HG03565 (cell line): ENCODE measurements around the gene SYAP1.
"Not testable (repeated sequence)": the region's sequence is repeated elsewhere in the genome, so short reads cannot be mapped to it uniquely, and the experiment has no call there.

Source experiments
- ATAC-seq: cut with Tn5 transposase; IDR thresholded peaks from one replicate; pipeline ENCODE4 v1.9.1; 2021; ENCODE audit warnings: mild to moderate bottlenecking, moderate library complexity; ENCODE audit not compliant: unreplicated experiment

The SYAP1 gene

DNA sequence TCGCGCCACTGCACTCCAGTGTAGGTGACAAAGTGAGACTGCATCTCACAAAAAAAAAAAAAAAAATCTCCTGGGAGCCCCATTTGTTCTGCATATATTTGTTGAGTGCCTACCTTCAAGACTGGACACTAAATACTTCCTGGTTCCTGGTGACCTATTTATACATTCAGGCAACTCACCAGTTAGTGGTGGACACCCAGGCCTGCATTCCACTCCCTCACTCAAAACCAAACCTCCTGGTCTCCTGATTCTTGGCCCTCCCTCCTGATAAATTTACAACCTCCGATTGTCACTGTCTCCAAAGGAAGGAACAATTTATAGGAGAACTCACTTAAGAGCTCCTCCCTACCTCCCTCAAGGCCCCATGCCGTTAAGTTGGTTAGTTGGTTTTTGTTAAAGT lies 3.1 kb downstream of the SYAP1 start:
- ATAC-seq: no peak

DNA sequence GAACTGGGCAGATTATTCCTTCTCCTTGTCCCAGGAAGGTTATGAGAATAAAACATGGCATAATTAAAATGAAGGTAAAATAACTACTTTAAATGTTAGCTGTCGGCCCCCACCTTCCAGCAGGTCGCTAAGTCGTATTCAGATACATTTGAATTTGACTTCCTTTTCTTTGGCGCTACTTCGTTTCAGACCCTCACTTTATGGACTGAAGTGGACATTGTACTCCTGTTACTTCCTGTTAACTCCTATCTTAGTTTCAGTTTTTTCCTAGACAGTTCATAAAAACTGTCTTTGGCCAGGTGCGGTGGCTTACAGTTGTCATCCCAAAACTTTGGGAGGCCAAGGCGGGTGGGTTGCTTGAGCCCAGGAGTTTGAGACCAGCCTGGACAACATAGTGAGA lies 5.7 kb downstream of the SYAP1 start:
- ATAC-seq: no peak

DNA sequence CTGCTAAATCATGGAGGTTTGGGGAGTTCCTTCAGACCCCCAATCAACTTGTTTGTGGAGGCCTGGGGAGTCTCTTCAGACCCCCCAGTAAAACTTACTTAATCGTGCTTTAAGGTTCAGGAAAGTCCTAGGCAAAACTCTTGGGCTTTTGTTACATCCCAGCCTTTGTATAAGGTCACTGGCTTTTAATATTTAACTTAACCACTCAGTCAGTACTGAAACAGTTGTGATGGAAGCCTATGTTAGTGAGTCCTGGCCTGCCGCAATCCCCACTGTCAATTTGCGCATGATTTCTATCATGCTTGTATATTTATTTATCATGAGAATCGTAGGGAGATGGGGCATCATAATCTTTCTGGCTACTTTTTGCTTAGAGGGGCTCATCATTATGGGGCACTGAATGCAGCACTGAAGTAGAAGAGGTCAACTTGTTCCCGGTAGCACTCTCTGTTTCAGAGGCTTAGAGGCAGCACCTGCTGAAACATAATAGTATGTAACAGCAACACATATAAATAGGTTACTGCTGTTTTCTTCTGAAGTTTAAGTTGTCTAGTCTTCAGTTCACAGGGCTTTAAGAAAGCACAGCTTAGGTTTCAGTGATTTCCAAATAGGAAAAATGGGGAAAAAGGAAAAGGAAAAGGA lies 7.1 kb downstream of the SYAP1 start:
- ATAC-seq: not testable (repeated sequence)

DNA sequence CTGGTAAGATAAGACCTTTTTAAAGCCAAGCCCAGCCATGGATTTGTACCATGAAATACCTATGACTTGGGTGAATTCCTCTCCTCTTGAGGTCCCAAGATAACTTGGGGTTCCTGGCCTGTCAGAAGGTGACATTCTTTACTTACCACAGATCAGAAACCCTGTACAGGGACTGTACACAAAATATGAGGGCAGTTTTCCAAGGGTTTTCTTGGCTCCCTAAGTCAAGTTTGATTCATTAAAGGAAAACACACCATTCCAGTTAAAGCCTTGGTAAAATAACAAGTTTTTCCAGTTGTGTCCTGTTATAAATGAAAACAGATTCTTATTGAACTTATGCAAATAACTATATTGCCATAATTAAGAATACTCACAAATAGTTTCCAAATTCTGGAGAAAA lies 8.2 kb downstream of the SYAP1 start:
- no peak for ATAC-seq

DNA sequence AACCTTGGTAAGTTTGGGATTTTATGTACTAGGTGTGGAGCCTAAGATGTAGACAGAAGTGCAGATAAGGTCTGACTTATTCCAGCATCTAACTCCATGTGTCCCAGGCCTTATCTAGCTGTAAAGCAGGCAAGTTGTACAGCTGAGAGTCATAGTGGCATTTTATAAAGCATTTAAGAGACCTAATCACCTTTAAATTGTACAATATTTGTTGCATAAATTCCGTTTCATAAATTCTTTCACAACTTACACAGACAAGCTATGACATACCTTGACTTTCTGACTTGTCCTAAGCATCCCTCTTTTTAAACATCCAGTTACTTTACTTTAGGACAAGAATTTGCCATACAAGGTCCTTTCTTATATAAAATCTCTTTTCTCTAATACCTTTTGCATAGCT lies 11.0 kb downstream of the SYAP1 start:
- no peak for ATAC-seq

DNA sequence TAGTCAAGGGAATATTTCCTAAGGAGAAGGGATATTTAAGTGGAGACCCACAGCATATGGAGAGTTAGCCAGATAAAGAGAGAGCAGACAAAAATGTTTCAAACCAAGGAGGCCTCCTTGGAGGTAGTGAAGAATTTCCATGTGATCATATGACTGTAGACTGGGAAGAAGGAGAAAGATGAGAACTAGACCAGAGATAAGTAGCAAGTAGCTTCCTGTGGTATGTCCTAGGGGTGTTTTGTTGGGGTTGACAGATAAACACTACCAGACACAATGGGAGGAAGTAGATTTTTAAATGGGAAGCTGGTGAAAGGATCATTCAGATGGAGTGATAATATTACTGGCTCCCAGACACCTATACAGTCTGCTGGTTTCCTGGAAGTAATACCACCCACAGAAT lies 13.6 kb downstream of the SYAP1 start:
- ATAC-seq: no peak

DNA sequence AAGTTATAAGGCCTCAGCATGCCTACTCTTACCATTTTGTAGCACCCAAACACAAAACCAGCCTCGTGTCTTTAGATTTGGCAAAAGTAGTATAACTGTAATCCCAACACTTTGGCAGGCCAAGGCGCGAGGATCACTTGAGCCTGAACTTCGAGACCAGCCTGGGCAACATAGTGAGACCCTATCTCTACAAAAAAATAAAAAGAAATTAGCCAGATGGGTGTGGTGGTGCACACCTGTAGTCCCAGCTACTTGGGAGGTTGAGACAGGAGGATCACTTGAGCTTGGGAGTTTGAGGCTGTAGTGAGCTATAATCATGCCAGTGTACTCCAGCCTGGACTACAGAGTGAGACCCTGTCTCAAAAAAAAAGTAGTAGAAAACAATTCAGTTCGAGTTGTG lies 17.6 kb downstream of the SYAP1 start:
- ATAC-seq: no peak

DNA sequence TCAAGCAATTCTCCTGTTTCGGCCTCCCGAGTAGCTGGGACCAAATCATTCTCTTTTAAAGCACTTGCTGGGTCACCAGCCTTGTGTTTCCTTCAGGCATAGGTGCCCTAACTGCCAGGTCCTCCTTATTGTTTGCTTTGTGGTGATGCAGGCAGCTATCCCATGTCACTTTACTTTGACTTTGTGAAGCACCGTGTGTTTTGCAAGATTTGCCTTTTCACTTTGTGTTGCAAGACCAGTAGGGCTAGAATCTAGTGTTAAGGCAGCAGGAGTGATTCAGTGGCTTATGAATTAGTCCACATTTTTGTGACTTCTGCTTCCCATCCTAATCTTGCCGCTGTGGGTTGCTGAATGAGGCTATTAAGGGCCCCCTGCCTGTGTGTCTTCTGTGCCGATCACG lies 20.2 kb downstream of the SYAP1 start:
- ATAC-seq: no peak

DNA sequence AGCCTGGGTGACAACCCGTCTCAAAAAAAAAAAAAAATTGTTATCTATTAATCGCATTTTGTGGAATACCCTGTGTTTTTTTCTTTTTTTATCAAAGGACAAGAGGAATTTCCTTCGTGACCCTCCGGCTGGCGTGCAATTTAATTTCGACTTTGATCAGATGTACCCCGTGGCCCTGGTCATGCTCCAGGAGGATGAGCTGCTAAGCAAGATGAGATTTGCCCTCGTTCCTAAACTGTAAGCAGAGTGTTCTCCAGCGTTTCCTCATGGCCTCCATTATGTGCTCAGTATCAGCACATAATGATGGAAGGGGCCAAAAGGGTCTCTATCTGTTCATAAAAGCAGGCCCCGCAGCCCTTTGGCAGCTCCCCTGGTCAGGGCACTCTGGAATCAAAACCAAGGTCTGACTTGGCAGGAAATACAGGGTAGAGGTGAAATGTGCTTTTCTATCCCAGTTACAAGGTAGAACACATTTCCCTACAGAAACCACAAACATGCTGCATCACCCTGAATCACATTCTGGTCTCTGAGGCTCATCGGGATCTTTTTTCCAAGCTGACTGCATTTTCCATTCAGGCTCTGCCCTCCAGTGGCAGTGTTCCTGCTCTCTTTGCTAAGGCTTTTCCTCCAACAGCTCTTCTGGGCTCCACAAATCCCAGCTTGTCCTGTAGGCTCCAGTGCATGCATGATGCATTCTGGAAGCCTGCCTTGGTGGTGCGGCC lies 24.4 kb downstream of the SYAP1 start:
- no peak for ATAC-seq

DNA sequence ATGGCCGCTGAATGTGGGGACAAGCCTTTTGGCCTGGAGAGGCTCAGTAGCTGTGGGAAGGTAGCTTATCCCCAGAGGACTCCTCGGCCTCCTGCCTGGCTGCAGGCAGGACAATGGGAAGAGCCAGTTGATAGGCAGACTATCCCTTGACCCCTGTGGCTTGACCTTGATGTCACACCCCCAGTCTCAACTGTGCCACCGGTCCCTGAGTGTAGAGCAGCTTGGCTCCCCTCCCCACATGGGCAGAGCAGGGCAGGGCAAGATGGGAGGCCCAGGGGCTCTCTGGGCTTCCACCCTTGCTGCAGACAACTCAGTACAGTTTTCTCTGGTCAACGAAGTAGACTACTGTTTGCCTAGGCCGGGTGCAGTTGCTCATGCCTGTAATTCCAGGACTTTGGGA lies 25.7 kb downstream of the SYAP1 start:
- ATAC-seq: no peak

DNA sequence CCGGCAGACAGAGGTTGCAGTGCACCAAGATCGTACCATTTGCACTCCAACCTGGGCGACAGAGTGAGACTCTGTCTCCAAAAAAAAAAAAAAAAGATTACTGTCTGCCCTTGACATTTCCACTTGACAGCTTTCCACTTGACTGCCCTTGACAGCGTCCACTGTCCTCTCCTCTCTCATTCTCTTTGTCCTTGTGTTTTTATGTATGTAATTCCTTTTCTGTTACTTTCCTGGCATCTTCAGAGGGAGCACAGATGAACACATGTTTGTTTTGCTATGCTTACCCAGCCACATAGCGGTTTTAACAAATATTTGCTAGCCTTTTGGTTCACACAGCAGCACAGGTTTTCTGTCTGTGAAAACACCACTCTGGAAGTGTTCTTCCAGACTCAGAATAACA lies 26.2 kb downstream of the SYAP1 start:
- no peak for ATAC-seq

DNA sequence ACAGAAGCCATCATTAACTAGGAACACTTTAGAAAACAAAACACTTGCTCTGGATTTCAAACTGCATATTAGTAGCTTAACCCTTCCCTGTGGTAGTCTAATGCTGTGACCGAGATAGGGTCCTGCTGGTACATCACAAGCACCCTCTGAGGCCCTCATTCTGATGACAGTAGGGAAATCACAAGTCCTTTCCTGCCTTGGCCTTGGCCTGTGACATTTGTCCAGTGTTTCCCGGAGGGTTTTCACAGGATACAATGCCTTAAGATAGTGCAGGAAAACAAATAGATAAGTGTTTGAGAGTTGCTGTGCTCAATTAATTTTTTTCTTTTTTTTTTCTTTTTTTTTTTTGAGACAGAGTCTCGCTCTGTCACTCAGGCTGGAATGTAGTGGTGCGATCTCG lies 29.0 kb downstream of the SYAP1 start:
- ATAC-seq: no peak

DNA sequence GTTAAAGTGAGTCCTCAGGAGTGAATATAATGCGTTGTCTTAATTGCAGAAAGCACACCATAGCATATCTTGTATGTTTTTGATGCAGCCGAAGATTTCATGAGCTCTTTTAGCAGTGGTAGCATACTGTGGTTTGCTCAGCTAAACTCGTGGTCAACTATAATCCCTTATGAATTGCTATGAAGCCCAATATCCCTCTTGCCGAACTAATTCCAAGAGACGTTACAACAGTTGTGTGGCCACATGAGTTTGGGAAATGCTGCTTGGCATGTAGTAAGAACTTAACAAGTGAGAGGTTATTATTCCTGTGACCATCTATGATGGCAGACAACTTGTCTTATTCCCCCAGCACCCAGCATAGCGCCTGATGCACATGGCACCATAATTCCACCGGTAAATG lies 30.7 kb downstream of the SYAP1 start:
- ATAC-seq: no peak

DNA sequence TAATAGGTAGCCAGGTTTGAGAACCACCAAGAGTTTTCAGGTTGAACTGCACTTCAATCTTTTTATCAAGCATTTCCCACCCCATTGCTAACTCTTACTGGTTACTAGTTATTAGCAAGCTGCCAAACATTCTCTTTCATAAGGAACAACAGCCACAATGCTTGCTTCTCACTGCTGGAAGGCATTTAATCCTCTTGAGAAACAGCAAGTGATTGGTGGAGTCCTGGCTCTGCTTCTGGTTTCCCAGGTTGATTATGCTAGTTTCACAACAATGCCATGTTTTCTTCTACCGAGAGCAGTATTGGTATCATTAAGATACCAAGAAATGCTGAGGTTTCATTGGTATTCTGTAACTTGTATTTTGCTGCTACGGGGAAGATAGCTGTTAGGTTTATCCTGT lies 34.6 kb downstream of the SYAP1 start:
- no peak for ATAC-seq

DNA sequence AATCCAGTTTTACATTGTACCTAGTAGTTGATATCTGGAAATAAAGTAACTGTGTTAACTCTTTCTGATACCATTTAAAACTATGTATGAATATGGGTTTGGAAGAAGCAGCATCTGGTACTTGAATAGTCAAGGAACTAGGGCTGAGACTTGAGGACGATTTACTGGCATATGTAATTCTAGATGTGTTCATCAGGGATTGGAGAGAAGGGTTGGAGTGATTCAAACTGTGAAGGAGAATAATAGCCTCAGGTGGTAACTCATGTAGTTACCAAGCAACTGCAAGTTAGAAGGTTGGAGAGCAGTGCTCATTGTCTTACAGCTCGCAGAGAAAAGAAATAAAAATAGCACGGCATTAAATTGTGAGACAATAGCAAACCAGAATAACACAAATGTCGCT lies 37.3 kb downstream of the SYAP1 start:
- no peak for ATAC-seq

DNA sequence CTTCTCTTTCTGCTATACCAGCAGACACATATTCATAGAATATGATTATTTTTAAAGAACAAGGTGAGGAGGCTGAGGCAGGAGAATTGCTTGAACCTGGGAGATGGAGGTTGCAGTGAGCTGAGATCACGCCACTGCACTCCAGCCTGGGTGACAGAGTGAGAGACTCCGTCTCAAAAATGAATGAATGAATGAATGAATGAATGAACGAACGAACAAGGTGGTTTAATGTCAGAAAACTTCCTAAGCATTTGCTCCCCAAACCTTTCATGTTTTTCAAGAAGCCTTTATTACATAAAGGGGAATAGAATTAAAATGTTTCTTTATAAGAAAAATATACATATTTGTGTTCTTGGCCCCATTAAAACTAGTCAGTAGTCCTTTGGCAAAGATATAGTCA lies 42.1 kb downstream of the SYAP1 start:
- ATAC-seq: not testable (repeated sequence)

DNA sequence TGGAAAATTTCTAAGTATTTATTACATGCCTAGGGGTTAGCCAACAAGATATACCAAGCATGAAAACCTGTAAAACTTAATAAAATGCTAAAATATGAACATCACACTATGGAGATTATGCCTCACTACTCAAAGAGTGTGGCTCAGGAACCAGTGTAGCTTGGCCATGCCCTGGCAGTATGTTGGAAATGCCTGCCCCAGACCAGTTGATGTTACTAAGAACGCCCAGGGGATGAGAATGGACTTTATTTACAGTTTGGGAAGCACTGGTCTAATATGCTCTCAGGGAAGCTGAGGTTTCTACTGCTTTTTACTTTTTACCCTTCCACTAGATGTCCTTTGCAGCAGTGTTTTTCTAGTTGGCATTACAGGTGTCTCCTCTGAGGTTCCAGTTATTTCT lies 43.2 kb downstream of the SYAP1 start:
- no peak for ATAC-seq

DNA sequence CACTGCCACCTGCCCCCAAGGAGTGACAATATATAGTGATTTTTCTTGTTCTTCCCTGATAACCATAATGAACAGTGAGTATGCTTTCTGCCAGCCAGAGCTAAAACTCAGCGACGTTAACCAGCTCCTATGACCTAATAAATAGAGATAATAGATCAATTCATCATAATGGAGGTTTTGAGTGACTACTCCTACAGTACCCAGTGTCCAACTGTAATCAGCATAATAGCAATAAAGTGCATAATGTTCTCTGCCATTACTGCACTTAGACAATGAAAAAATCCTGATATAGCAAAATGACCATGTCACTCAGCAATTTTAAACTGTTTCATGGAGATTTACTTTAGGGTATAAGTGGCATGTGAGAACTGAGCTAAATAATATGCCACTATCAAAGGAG lies 46.2 kb downstream of the SYAP1 start:
- no peak for ATAC-seq

DNA sequence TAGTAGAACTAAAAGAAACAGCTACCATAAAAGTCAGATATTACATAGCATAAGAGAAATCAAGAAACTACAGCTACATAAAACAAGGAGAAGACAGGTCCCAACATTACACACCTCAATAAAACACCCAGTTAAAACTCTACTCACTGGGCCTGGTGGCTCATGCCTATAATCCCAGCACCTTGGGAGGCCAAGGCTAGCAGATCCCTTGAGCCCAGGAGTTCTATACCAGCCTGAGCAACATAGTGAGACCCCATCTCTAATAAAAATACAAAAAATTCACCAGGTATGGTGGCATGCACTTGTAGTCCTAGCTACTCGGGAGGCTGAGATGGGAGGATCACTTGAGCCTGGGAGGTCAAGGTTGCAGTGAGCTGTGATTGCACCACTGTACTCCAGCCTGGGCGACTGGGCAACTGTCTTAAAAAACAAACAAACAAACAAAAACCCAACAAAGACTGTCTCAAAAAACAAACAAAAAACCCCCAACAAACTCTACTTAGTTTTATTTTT lies 51.6 kb downstream of the SYAP1 start:
- no peak for ATAC-seq

DNA sequence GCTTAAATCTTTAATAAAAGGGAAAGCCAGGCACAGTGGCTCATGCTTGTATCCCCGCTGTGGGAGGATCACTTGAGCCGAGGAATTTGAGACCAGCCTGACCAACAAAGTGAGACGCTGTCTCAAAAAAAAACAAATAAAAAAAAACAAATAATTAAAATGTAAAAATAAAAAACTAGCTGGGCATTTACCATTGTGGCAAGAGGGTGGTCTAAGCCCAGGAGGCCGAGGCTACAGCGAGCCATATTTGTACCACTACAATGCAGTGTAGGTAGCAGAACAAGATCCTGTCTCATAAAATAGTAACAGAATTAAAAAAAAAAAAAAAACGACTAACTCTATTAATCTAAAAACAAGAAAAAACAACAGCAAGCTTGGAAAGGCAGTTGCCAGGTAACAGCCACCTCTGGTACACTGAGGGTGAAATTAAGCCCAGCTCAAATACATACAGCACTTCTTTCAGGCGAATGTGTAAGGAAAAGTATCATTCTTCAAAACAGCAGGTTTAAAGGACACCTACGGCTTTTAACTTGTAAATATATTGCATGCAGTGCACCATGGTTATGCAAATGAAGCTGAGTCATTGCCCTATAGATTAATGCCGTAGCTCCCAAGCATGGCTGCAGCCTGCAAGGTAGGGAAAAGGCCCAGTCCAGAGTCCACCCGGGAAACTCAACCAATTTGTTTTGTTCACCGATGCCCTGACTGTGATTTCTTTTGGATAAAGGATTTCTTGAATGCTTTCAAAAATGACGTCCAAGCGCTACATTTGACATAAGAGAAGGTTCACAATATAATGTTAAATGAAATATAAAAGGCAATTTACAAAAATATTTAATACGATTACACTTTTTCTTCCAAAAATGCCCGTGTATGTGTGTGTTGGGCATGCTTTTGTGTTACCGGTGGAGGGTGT lies 52.3 kb downstream of the SYAP1 start:
- ATAC-seq: no peak

DNA sequence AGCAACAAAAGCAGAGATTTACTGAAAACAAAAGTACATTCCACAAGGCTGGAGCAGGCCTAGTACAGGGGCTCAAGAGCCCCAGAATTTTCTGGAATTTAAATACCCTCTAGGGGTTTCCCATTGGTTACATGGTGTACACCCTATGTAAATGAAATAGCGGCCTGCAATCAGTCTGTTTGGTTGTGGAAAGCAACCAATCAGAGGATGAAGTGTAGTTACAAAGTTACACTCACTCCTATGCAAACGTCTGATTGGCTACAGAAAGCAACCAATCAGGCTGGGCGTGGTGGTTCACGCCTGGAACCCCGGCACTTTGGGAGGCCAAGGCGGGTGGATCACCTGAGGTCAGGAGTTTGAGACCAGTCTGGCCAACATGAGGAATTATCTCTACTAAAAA lies 53.0 kb downstream of the SYAP1 start:
- no peak for ATAC-seq

DNA sequence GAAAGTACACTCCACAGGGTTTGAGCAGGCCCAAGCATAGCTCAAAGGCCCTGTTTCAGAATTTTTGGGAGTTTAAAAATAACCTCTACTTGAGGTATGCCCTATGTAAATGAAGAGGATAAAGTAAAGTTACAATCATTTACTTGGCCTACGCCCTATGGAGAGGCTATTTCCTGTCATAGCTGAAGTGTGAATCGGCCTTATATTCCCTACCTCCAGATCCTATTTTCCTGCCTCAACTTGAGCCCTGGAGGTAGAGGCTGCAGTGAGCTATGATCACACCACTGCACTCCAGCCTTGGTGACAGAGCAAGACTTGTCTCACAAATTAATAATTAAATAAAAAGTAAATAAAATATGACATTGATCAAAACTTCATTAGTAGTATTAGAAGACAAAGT lies 55.3 kb downstream of the SYAP1 start:
- no peak for ATAC-seq
